HepG2 (cell line): ENCODE measurements around the gene ACTA2. TPM values are rescaled to one million over a fixed set of nuclear protein-coding genes. Genes with fewer than 3 reads are reported as not detected.

Experiments
- ATAC-seq: fragments of 200-7000 bp; cut with Tn5 transposase; 3 replicates; pipeline ENCODE4 v1.9.1; 2020; ENCODE audit warnings: mild to moderate bottlenecking, moderate library complexity
- BruUV-seq: library from RNA; stranded (reverse); fragments of 400-500 nt; replicated peaks from 2 replicates; lab custom pipeline; 2021; lab: Mats Ljungman, UMichigan
- CTCF ChIA-PET: fragments of 300-600 bp; formaldehyde crosslinking; extraction: SDS; loops from one replicate; lab custom pipeline; 2021; ENCODE audit warnings: low total read pairs, inconsistent platforms, low intra/inter-chr PET ratio; lab: Yijun Ruan, JAX
- POLR2A ChIA-PET: fragments of 350-600 bp; sonication (Branson Sonifier 250); formaldehyde crosslinking; loops from one replicate; lab custom pipeline; 2020; ENCODE audit warnings: antibody characterized with exemption, inconsistent platforms; lab: Yijun Ruan, JAX
- DNase-seq: peaks from one replicate; pipeline ENCODE4 v3.0.0-alpha.2; 2015; ENCODE audit warnings: low spot score
- FAIRE-seq: peaks from 3 replicates; lab custom pipeline; 2011; peaks lifted over from hg19 to GRCh38; lab: Jason Lieb, UNC
- H2AFZ ChIP-seq: one replicate; pipeline ENCODE4 v1.6.1; 2011; ENCODE audit warnings: low read length, inconsistent platforms
- H3K27ac ChIP-seq: fragments of 300-600 bp; 3 replicates; pipeline ENCODE4 v1.8.0; 2011; ENCODE audit warnings: mixed run types, mild to moderate bottlenecking, mixed read lengths, low read length, inconsistent platforms; ENCODE audit not compliant: insufficient read depth; ENCODE audit errors: extremely low read length
- H3K27me3 ChIP-seq, 2 experiments: fragments of 200-600 bp in 1 of 2; 2 replicates in 1 of 2; 3 replicates in 1 of 2; pipeline versions ENCODE4 v1.6.0 to v1.8.0; 2011; ENCODE audit warnings: low read length in 2 of 2, mild to moderate bottlenecking in 2 of 2, moderate library complexity in 2 of 2, inconsistent platforms in 1 of 2; ENCODE audit not compliant: insufficient read depth in 2 of 2, control insufficient read depth in 1 of 2
- H3K36me3 ChIP-seq, 2 experiments: fragments of 200-600 bp in 1 of 2; replicated peaks in 1 of 2; 2 replicates in 1 of 2; 3 replicates in 1 of 2; pipeline versions ENCODE4 v1.5.1 to v1.8.0; 2011; ENCODE audit warnings: low read length in 2 of 2, inconsistent platforms in 1 of 2; ENCODE audit not compliant: insufficient read depth in 2 of 2, control insufficient read depth in 1 of 2
- H3K4me1 ChIP-seq: 2 replicates; pipeline ENCODE4 v1.5.1; 2012; ENCODE audit warnings: low read length, inconsistent platforms; ENCODE audit not compliant: insufficient read depth
- H3K4me2 ChIP-seq: 2 replicates; pipeline ENCODE4 v1.6.0; 2011; ENCODE audit warnings: low read depth, low read length, inconsistent platforms
- H3K4me3 ChIP-seq, 3 experiments: fragments of 200-600 bp in 1 of 3; sonication (generic), shearing (Covaris generic) in 1 of 3; replicated peaks in 1 of 3; 2 replicates each; pipeline ENCODE4 v1.5.1; 2011 to 2016; ENCODE audit warnings: low read length in 3 of 3, inconsistent platforms in 2 of 3, low read depth in 2 of 3, mild to moderate bottlenecking in 2 of 3, control low read depth in 1 of 3, mixed read lengths in 1 of 3; ENCODE audit not compliant: insufficient read depth in 1 of 3
- H3K79me2 ChIP-seq: one replicate; pipeline ENCODE4 v1.6.1; 2011; ENCODE audit warnings: low read length, inconsistent platforms; ENCODE audit not compliant: insufficient read depth
- H3K9ac ChIP-seq: 2 replicates; pipeline ENCODE4 v1.6.0; 2011; ENCODE audit warnings: mild to moderate bottlenecking, low read depth, low read length, inconsistent platforms; ENCODE audit not compliant: insufficient read depth
- H3K9me3 ChIP-seq: 2 replicates; pipeline ENCODE4 v1.5.1; 2012; ENCODE audit warnings: mild to moderate bottlenecking, low read length
- H4K20me1 ChIP-seq: 2 replicates; pipeline ENCODE4 v1.6.0; 2011; ENCODE audit warnings: inconsistent platforms, mild to moderate bottlenecking, low read length, moderate library complexity; ENCODE audit not compliant: insufficient read depth
- JUND ChIP-seq: sonication (generic); formaldehyde crosslinking; IDR thresholded peaks from 2 replicates; pipeline ENCODE4 v1.8.0; 2022; ENCODE audit warnings: mild to moderate bottlenecking, missing genetic modification reagents
- YEATS4 ChIP-seq: sonication (generic); formaldehyde crosslinking; IDR thresholded peaks from 2 replicates; pipeline ENCODE4 v1.4.0; 2020; ENCODE audit warnings: missing genetic modification reagents, borderline replicate concordance
- ZNF678 ChIP-seq: sonication (generic); formaldehyde crosslinking; IDR thresholded peaks from 2 replicates; pipeline ENCODE4 v1.4.0; 2020; ENCODE audit warnings: mild to moderate bottlenecking, missing genetic modification reagents
- ZNF784 ChIP-seq: sonication (generic); formaldehyde crosslinking; IDR thresholded peaks from 2 replicates; pipeline ENCODE4 v1.5.1; 2020; ENCODE audit warnings: missing genetic modification reagents, mild to moderate bottlenecking, borderline replicate concordance
- WGBS: methylation state at CpG from one replicate; pipeline ENCODE4 v1.1.6; 2017; ENCODE audit warnings: low lambda C conversion rate; 5-methylcytosine and 5-hydroxymethylcytosine counted together
- in situ Hi-C: cut with HindIII; loops from 2 replicates; pipeline ENCODE4 v1.10.0; 2017; ENCODE audit warnings: low pct_unique_long_range_greater_than_20kb; ENCODE audit not compliant: extremely low pct_ligation_motif_present
- intact Hi-C: fragments of 100-400 bp; cut with micrococcal nuclease; formaldehyde crosslinking; loops from one replicate; pipeline ENCODE4 v1.10.0; 2022; ENCODE audit not compliant: unreplicated experiment
- polyA plus RNA-seq, 8 experiments: library from polyadenylated mRNA; depleted of rRNA in 3 of 8; stranded (reverse) in 7 of 8; unstranded in 1 of 8; fragments of >200 nt; fragmentation: Illumina TruSeq in 4 of 8; extraction: Trizol in 4 of 8; gene quantifications; 2 replicates each; pipeline versions ENCODE4 v1.2.1 to v1.2.3, GENCODE V29; 2011 to 2016; ENCODE audit warnings: low read depth in 4 of 8, missing spikeins in 1 of 8, mixed read lengths in 1 of 8; ENCODE audit not compliant: insufficient read depth in 1 of 8
- total RNA-seq, 5 experiments: library from RNA; depleted of rRNA; stranded (reverse); fragments of >200 nt; fragmentation: Illumina TruSeq; extraction: Trizol; gene quantifications; 2 replicates each; pipeline ENCODE4 v1.2.3, GENCODE V29; 2016; ENCODE audit warnings: low read depth in 1 of 5
- TF ChIP-seq, protein P1 (sequence below): sonication (generic); formaldehyde crosslinking; IDR thresholded peaks from 2 replicates; pipeline ENCODE4 v1.4.0; 2020; ENCODE audit warnings: mild to moderate bottlenecking, low read depth, missing genetic modification reagents
- TF ChIP-seq, protein P2 (sequence below): sonication (generic); formaldehyde crosslinking; IDR thresholded peaks from 2 replicates; pipeline ENCODE4 v1.8.0; 2022; ENCODE audit warnings: mild to moderate bottlenecking, missing genetic modification reagents, borderline replicate concordance
- TF ChIP-seq, protein P3 (sequence below): sonication (generic); formaldehyde crosslinking; IDR thresholded peaks from 2 replicates; pipeline ENCODE4 v1.8.0; 2022; ENCODE audit warnings: missing genetic modification reagents, low read depth, mild to moderate bottlenecking, borderline replicate concordance
- TF ChIP-seq, protein P4 (sequence below): sonication (generic); formaldehyde crosslinking; IDR thresholded peaks from 2 replicates; pipeline ENCODE4 v1.5.0; 2020; ENCODE audit warnings: missing genetic modification reagents

ACTA2 gene
- total and polyA plus RNA-seq, 2 of the 13 experiments (the other 11 are each of a cell fraction or from before 2014, with no cell fraction given) = 21.8 to 59.9 TPM

DNA sequence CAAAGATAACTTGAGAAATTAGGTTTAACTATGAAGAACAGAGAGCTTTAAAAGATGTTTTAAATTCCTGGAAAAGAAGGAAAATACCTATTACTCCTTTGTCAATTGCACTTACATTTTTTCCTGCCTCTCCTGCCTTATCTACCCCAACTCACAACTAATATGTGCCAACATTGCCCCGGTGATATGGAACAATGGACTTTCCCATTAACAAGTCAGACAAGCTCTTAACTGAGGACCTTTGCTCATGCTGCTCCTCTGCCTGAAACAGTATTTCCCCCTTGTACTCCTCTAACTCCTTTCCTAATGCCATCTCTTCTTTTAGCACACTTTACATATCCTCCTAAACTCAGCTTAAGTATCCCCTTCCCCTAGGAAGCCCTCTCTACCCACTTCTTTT is 4.8 kb upstream of the ACTA2 start:
- no peak overlapping the region for H3K4me3 ChIP-seq
- FAIRE-seq (no peak), DNase-seq (no peak), ATAC-seq (no peak)
- TF ChIP-seq, protein P1, sequence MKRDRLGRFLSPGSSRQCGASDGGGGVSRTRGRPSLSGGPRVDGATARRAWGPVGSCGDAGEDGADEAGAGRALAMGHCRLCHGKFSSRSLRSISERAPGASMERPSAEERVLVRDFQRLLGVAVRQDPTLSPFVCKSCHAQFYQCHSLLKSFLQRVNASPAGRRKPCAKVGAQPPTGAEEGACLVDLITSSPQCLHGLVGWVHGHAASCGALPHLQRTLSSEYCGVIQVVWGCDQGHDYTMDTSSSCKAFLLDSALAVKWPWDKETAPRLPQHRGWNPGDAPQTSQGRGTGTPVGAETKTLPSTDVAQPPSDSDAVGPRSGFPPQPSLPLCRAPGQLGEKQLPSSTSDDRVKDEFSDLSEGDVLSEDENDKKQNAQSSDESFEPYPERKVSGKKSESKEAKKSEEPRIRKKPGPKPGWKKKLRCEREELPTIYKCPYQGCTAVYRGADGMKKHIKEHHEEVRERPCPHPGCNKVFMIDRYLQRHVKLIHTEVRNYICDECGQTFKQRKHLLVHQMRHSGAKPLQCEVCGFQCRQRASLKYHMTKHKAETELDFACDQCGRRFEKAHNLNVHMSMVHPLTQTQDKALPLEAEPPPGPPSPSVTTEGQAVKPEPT = no peak
- TF ChIP-seq, protein P2, sequence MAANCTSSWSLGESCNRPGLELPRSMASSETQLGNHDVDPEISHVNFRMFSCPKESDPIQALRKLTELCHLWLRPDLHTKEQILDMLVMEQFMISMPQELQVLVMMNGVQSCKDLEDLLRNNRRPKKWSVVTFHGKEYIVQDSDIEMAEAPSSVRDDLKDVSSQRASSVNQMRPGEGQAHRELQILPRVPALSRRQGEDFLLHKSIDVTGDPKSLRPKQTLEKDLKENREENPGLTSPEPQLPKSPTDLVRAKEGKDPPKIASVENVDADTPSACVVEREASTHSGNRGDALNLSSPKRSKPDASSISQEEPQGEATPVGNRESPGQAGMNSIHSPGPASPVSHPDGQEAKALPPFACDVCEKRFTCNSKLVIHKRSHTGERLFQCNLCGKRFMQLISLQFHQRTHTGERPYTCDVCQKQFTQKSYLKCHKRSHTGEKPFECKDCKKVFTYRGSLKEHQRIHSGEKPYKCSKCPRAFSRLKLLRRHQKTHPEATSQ (CRISPR knock-in tag) = no peak
- TF ChIP-seq ZNF784 (CRISPR knock-in tag) (no peak), YEATS4 (CRISPR knock-in tag) (no peak), JUND (CRISPR knock-in tag) (no peak), ZNF678 (CRISPR knock-in tag) (no peak)
- TF ChIP-seq, protein P3, sequence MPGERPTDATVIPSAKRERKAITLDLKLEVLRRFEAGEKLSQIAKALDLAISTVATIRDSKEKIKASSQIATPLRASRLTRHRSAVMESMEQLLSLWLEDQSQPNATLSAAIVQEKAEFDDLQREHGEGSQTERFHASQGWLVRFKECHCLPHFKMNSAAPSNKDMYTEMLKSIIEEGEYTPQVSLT = no peak
- TF ChIP-seq, protein P4, sequence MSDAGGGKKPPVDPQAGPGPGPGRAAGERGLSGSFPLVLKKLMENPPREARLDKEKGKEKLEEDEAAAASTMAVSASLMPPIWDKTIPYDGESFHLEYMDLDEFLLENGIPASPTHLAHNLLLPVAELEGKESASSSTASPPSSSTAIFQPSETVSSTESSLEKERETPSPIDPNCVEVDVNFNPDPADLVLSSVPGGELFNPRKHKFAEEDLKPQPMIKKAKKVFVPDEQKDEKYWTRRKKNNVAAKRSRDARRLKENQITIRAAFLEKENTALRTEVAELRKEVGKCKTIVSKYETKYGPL (CRISPR knock-in tag) = no peak
- in situ Hi-C loops (no loop called here), intact Hi-C loops (no loop called here)
- no TSS peak for BruUV-seq
- no peaks in the 10 kb centered on the region for H3K9me3 ChIP-seq
- no peaks in the 10 kb centered on the region for H3K27me3 ChIP-seq
- no peaks in the 10 kb centered on the region for H4K20me1 ChIP-seq
- H3K27ac ChIP-seq = no peak overlapping the region
- no peaks in the 10 kb centered on the region for H3K79me2 ChIP-seq
- H3K4me2 ChIP-seq = no peak overlapping the region
- no peaks in the 10 kb centered on the region for H3K36me3 ChIP-seq
- no peak overlapping the region for H3K9ac ChIP-seq
- H2AFZ ChIP-seq = no peak overlapping the region
- peaks cover 13% of the 10 kb centered on the region for H3K4me1 ChIP-seq
- POLR2A ChIA-PET = no interaction called here
- CTCF ChIA-PET = no interaction called here
- 86% methylated on average over 1 of the region's 1 CpG for WGBS
